SKM-1 treated with dmso at 0.1 percent for 144 hours (cell line): ENCODE results near the gene GRIP2.
A peak's percentile ranks its signal among the peaks of the same experiment; 100 is the strongest.

ENCODE experiments used
- DNase-seq: peaks from one replicate; lab custom pipeline; 2025; ENCODE audit not compliant: unreplicated experiment; lab: John Stamatoyannopoulos, UW

The GRIP2 gene

GRCh38 chr3:14470461-14470860 lies 69.7 kb downstream of the GRIP2 start:
- no peak for DNase-seq

GRCh38 chr3:14468621-14468981 lies 71.5 kb downstream of the GRIP2 start:
- DNase-seq, result no peak

- DNase-seq, result no peak
Observed at GRCh38 chr3:14467814-14468620, 72.1 kb downstream of the GRIP2 start.

- no peak for DNase-seq
Observed at GRCh38 chr3:14466179-14466903, 73.8 kb downstream of the GRIP2 start.

GRCh38 chr3:14465425-14465824 lies 74.7 kb downstream of the GRIP2 start:
- DNase-seq, result no peak

- no peak for DNase-seq
Observed at GRCh38 chr3:14464521-14464920, 75.6 kb downstream of the GRIP2 start.

GRCh38 chr3:14464141-14464465 lies 76.0 kb downstream of the GRIP2 start:
- DNase-seq, result no peak

GRCh38 chr3:14463330-14464140 lies 76.6 kb downstream of the GRIP2 start:
- DNase-seq, result no peak

- no peak for DNase-seq
Observed at GRCh38 chr3:14462738-14463137, 77.4 kb downstream of the GRIP2 start.

- peak; percentile 23 for DNase-seq
Observed at GRCh38 chr3:14461748-14462324, 78.3 kb downstream of the GRIP2 start.

GRCh38 chr3:14461006-14461747 lies 79.0 kb downstream of the GRIP2 start:
- no peak for DNase-seq

- DNase-seq, result no peak
Observed at GRCh38 chr3:14460342-14461005, 79.7 kb downstream of the GRIP2 start.

GRCh38 chr3:14459787-14460186 lies 80.4 kb downstream of the GRIP2 start:
- no peak for DNase-seq

- no peak for DNase-seq
Observed at GRCh38 chr3:14459384-14459783, 80.8 kb downstream of the GRIP2 start.

GRCh38 chr3:14458434-14459275 lies 81.5 kb downstream of the GRIP2 start:
- no peak for DNase-seq

- DNase-seq, result no peak
Observed at GRCh38 chr3:14457999-14458398, 82.1 kb downstream of the GRIP2 start.

GRCh38 chr3:14457481-14457880 lies 82.7 kb downstream of the GRIP2 start:
- DNase-seq, result no peak

- no peak for DNase-seq
Observed at GRCh38 chr3:14456794-14457193, 83.3 kb downstream of the GRIP2 start.

GRCh38 chr3:14455571-14456317 lies 84.4 kb downstream of the GRIP2 start:
- no peak for DNase-seq
